Ovary (tissue), 9 donors: ENCODE data around the gene TNFAIP6. TPM values are rescaled to one million over a fixed set of nuclear protein-coding genes. Genes with fewer than 3 reads are reported as not detected.

Source experiments
- DNase-seq, 5 donors: peaks; one replicate each; pipeline ENCODE4 v3.0.0-alpha.2; 2019 to 2020
- H3K27ac ChIP-seq, 2 donors: fragments of 200-600 bp; one replicate each; pipeline versions ENCODE4 v1.5.1 to v1.8.0; 2019 to 2022
- H3K27me3 ChIP-seq: fragments of 200-600 bp; one replicate; pipeline ENCODE4 v1.8.0; 2022
- H3K36me3 ChIP-seq: fragments of 200-600 bp; sonication (generic); one replicate; pipeline ENCODE4 v1.5.1; 2019
- H3K4me1 ChIP-seq: one replicate; pipeline ENCODE4 v1.8.1; 2013; ENCODE audit warnings: mild to moderate bottlenecking, moderate library complexity; ENCODE audit not compliant: insufficient read depth
- H3K4me3 ChIP-seq: fragments of 200-600 bp; sonication (generic); one replicate; pipeline ENCODE4 v1.5.1; 2017
- H3K9me3 ChIP-seq, 2 donors: fragments of 200-600 bp in 1 of 2; sonication (generic) in 1 of 2; one replicate each; pipeline versions ENCODE4 v1.5.1 to v1.8.1; 2013 to 2019; ENCODE audit warnings: mild to moderate bottlenecking in 1 of 2, moderate library complexity in 1 of 2
- CTCF ChIP-seq, 3 donors: fragments of 450-650 bp in 2 of 3; fragments of 200-600 bp in 1 of 3; IDR thresholded peaks; one replicate each; pipeline versions ENCODE4 v1.5.1 to v1.8.0; 2016 to 2022; ENCODE audit warnings: antibody characterized with exemption in 3 of 3, mild to moderate bottlenecking in 1 of 3
- EP300 ChIP-seq: sonication (generic); formaldehyde crosslinking; IDR thresholded peaks from one replicate; pipeline ENCODE4 v1.6.1; 2017; ENCODE audit warnings: antibody characterized with exemption
- POLR2A ChIP-seq: fragments of 450-650 bp; IDR thresholded peaks from one replicate; pipeline ENCODE4 v1.6.1; 2017; ENCODE audit warnings: antibody characterized with exemption, mild to moderate bottlenecking, moderate library complexity
- WGBS, 3 donors: extraction: QIAGEN DNeasy Blood & Tissue Kit in 1 of 3; methylation state at CpG; one replicate each; pipeline versions ENCODE4 v1.1.5 to v1.1.7; 2013 to 2017; 5-methylcytosine and 5-hydroxymethylcytosine counted together
- intact Hi-C, 4 donors: fragments of 100-400 bp; cut with DNase I; formaldehyde crosslinking; loops; one replicate each; pipeline versions ENCODE4 v1.11.0 to v1.15.1; 2022 to 2023
- polyA plus RNA-seq, 2 donors: library from polyadenylated mRNA; stranded (reverse); fragments of 200-250 nt in 1 of 2; fragments of 350-450 nt in 1 of 2; fragmentation: Illumina TruSeq in 1 of 2; extraction: RNeasy Lipid Tissue Mini Kit (QIAGEN cat#74804) in 1 of 2; gene quantifications; one replicate each; pipeline ENCODE4 v1.2.3, GENCODE V29; 2013 to 2014
- total RNA-seq, 7 donors: library from RNA; depleted of rRNA in 2 of 7; stranded (reverse); fragments of >200 nt in 2 of 7; fragmentation: NEBNext Ultra II Directional in 3 of 7; extraction: Animal tissue kit (Norgen Biotek cat#: 25700) in 3 of 7; gene quantifications; one replicate each; pipeline versions ENCODE4 v1.1.0 to v1.2.4, GENCODE V29; 2016 to 2023
- donor health status: DM: no; HTN: no; CAD: no; lungs with moderate emphysema.
- donor health status: DM: no; HTN: no; CAD: no.
- donor health status: Bipolar disorder and iron deficiency.
- donor health status: DM: yes; HTN: yes; CAD: no.
- donor health status: DM: no; HTN: no; CAD: no.
- donor health status: DM: yes; HTN: yes; CAD: no.

Gene TNFAIP6
- total and polyA plus RNA-seq, 9 donors: 0.20 to 1.0 (median 0.28) TPM; not detected in 3

GRCh38 chr2:151395509-151396374 lies 38.4 kb downstream of the TNFAIP6 start:
- no peak for DNase-seq
- Histone ChIP-seq H3K36me3 (no peaks in the 10 kb centered on the region), H3K9me3 (no peaks in the 10 kb centered on the region), H3K4me1 (no peaks in the 10 kb centered on the region), H3K4me3 (no peak overlapping the region), H3K27me3 (no peaks in the 10 kb centered on the region), H3K27ac (no peak overlapping the region)
- TF ChIP-seq POLR2A (no peak), CTCF (IDR thresholded peaks at IDR 0.05) (no peak), EP300 (no peak)
- intact Hi-C loops: no loop called here
- 87 to 93% (median 91%) methylated on average over 4 of the region's 4 CpGs for WGBS, 3 donors

GRCh38 chr2:151399981-151400380 lies 42.6 kb downstream of the TNFAIP6 start:
- DNase-seq: no peak
- no peak overlapping the region for H3K4me3 ChIP-seq
- H3K27me3 ChIP-seq: no peaks in the 10 kb centered on the region
- TF ChIP-seq EP300: no peak
- TF ChIP-seq CTCF (IDR thresholded peaks at IDR 0.05): no peak
- no peak for TF ChIP-seq POLR2A
- no peaks in the 10 kb centered on the region for H3K4me1 ChIP-seq
- no peak overlapping the region for H3K27ac ChIP-seq
- no peaks in the 10 kb centered on the region for H3K9me3 ChIP-seq
- intact Hi-C loops: no loop called here
- no peaks in the 10 kb centered on the region for H3K36me3 ChIP-seq
- 95 to 100% (median 97%) methylated on average over 1 of the region's 1 CpG for WGBS, 3 donors

- Histone ChIP-seq H3K27ac (no peak overlapping the region), H3K9me3 (no peaks in the 10 kb centered on the region), H3K4me1 (no peaks in the 10 kb centered on the region), H3K27me3 (no peaks in the 10 kb centered on the region), H3K36me3 (no peaks in the 10 kb centered on the region), H3K4me3 (no peak overlapping the region)
- WGBS, 3 donors: 92 to 95% (median 94%) methylated on average over 5 of the region's 5 CpGs
- TF ChIP-seq CTCF (IDR thresholded peaks at IDR 0.05) (no peak), POLR2A (no peak), EP300 (no peak)
- intact Hi-C loops: no loop called here
- no peak for DNase-seq
These were observed 43.8 kb downstream of the TNFAIP6 start for GRCh38 chr2:151401149-151401548.

GRCh38 chr2:151403914-151404313 lies 46.5 kb downstream of the TNFAIP6 start:
- WGBS, 3 donors: 34 to 56% (median 35%) methylated on average over 4 of the region's 4 CpGs
- Histone ChIP-seq H3K36me3 (no peaks in the 10 kb centered on the region), H3K4me1 (no peaks in the 10 kb centered on the region), H3K4me3 (no peak overlapping the region), H3K9me3 (no peaks in the 10 kb centered on the region), H3K27me3 (no peaks in the 10 kb centered on the region), H3K27ac (no peak overlapping the region)
- DNase-seq: no peak
- intact Hi-C loops: no loop called here
- TF ChIP-seq POLR2A (no peak), CTCF (IDR thresholded peaks at IDR 0.05) (no peak), EP300 (no peak)
